HepG2 (cell line): ENCODE results near the gene UBE2Q2. TPM values are rescaled to one million over a fixed set of nuclear protein-coding genes. Genes with fewer than 3 reads are reported as not detected.

Source experiments
- ATAC-seq: fragments of 200-7000 bp; cut with Tn5 transposase; 3 replicates; pipeline ENCODE4 v1.9.1; 2020; ENCODE audit warnings: mild to moderate bottlenecking, moderate library complexity
- BruUV-seq: library from RNA; stranded (reverse); fragments of 400-500 nt; replicated peaks from 2 replicates; lab custom pipeline; 2021; lab: Mats Ljungman, UMichigan
- CTCF ChIA-PET: fragments of 300-600 bp; formaldehyde crosslinking; extraction: SDS; loops from one replicate; lab custom pipeline; 2021; ENCODE audit warnings: low total read pairs, inconsistent platforms, low intra/inter-chr PET ratio; lab: Yijun Ruan, JAX
- POLR2A ChIA-PET: fragments of 350-600 bp; sonication (Branson Sonifier 250); formaldehyde crosslinking; loops from one replicate; lab custom pipeline; 2020; ENCODE audit warnings: antibody characterized with exemption, inconsistent platforms; lab: Yijun Ruan, JAX
- DNase-seq: peaks from one replicate; pipeline ENCODE4 v3.0.0-alpha.2; 2015; ENCODE audit warnings: low spot score
- FAIRE-seq: peaks from 3 replicates; lab custom pipeline; 2011; peaks lifted over from hg19 to GRCh38; lab: Jason Lieb, UNC
- H2AFZ ChIP-seq: one replicate; pipeline ENCODE4 v1.6.1; 2011; ENCODE audit warnings: low read length, inconsistent platforms
- H3K27ac ChIP-seq: fragments of 300-600 bp; 3 replicates; pipeline ENCODE4 v1.8.0; 2011; ENCODE audit warnings: mixed run types, mild to moderate bottlenecking, mixed read lengths, low read length, inconsistent platforms; ENCODE audit not compliant: insufficient read depth; ENCODE audit errors: extremely low read length
- H3K27me3 ChIP-seq, 2 experiments: fragments of 200-600 bp in 1 of 2; 2 replicates in 1 of 2; 3 replicates in 1 of 2; pipeline versions ENCODE4 v1.6.0 to v1.8.0; 2011; ENCODE audit warnings: low read length in 2 of 2, mild to moderate bottlenecking in 2 of 2, moderate library complexity in 2 of 2, inconsistent platforms in 1 of 2; ENCODE audit not compliant: insufficient read depth in 2 of 2, control insufficient read depth in 1 of 2
- H3K36me3 ChIP-seq, 2 experiments: fragments of 200-600 bp in 1 of 2; replicated peaks in 1 of 2; 2 replicates in 1 of 2; 3 replicates in 1 of 2; pipeline versions ENCODE4 v1.5.1 to v1.8.0; 2011; ENCODE audit warnings: low read length in 2 of 2, inconsistent platforms in 1 of 2; ENCODE audit not compliant: insufficient read depth in 2 of 2, control insufficient read depth in 1 of 2
- H3K4me1 ChIP-seq: 2 replicates; pipeline ENCODE4 v1.5.1; 2012; ENCODE audit warnings: low read length, inconsistent platforms; ENCODE audit not compliant: insufficient read depth
- H3K4me2 ChIP-seq: 2 replicates; pipeline ENCODE4 v1.6.0; 2011; ENCODE audit warnings: low read depth, low read length, inconsistent platforms
- H3K4me3 ChIP-seq, 3 experiments: fragments of 200-600 bp in 1 of 3; sonication (generic), shearing (Covaris generic) in 1 of 3; replicated peaks in 1 of 3; 2 replicates each; pipeline ENCODE4 v1.5.1; 2011 to 2016; ENCODE audit warnings: low read length in 3 of 3, inconsistent platforms in 2 of 3, low read depth in 2 of 3, mild to moderate bottlenecking in 2 of 3, control low read depth in 1 of 3, mixed read lengths in 1 of 3; ENCODE audit not compliant: insufficient read depth in 1 of 3
- H3K79me2 ChIP-seq: one replicate; pipeline ENCODE4 v1.6.1; 2011; ENCODE audit warnings: low read length, inconsistent platforms; ENCODE audit not compliant: insufficient read depth
- H3K9ac ChIP-seq: 2 replicates; pipeline ENCODE4 v1.6.0; 2011; ENCODE audit warnings: mild to moderate bottlenecking, low read depth, low read length, inconsistent platforms; ENCODE audit not compliant: insufficient read depth
- H3K9me3 ChIP-seq: 2 replicates; pipeline ENCODE4 v1.5.1; 2012; ENCODE audit warnings: mild to moderate bottlenecking, low read length
- H4K20me1 ChIP-seq: 2 replicates; pipeline ENCODE4 v1.6.0; 2011; ENCODE audit warnings: inconsistent platforms, mild to moderate bottlenecking, low read length, moderate library complexity; ENCODE audit not compliant: insufficient read depth
- MED1 ChIP-seq: sonication (generic); formaldehyde crosslinking; IDR thresholded peaks from 2 replicates; pipeline ENCODE4 v1.4.0; 2020; ENCODE audit warnings: missing genetic modification reagents
- RXRB ChIP-seq: IDR thresholded peaks from 2 replicates; pipeline ENCODE4 v1.6.1; 2016; ENCODE audit warnings: borderline replicate concordance, missing genetic modification reagents, missing compliant biosample characterization
- ZFP90 ChIP-seq: sonication (generic); formaldehyde crosslinking; IDR thresholded peaks from 2 replicates; pipeline ENCODE4 v1.8.0; 2022; ENCODE audit warnings: missing genetic modification reagents, mild to moderate bottlenecking, inconsistent platforms, borderline replicate concordance
- ZFY ChIP-seq: sonication (generic); formaldehyde crosslinking; IDR thresholded peaks from 2 replicates; pipeline ENCODE4 v1.4.0; 2020; ENCODE audit warnings: missing genetic modification reagents
- ZMYM3 ChIP-seq: sonication (generic); formaldehyde crosslinking; IDR thresholded peaks from 2 replicates; pipeline ENCODE4 v1.5.1; 2020; ENCODE audit warnings: mild to moderate bottlenecking, missing genetic modification reagents
- WGBS: methylation state at CpG from one replicate; pipeline ENCODE4 v1.1.6; 2017; ENCODE audit warnings: low lambda C conversion rate; 5-methylcytosine and 5-hydroxymethylcytosine counted together
- in situ Hi-C: cut with HindIII; loops from 2 replicates; pipeline ENCODE4 v1.10.0; 2017; ENCODE audit warnings: low pct_unique_long_range_greater_than_20kb; ENCODE audit not compliant: extremely low pct_ligation_motif_present
- intact Hi-C: fragments of 100-400 bp; cut with micrococcal nuclease; formaldehyde crosslinking; loops from one replicate; pipeline ENCODE4 v1.10.0; 2022; ENCODE audit not compliant: unreplicated experiment
- polyA plus RNA-seq, 8 experiments: library from polyadenylated mRNA; depleted of rRNA in 3 of 8; stranded (reverse) in 7 of 8; unstranded in 1 of 8; fragments of >200 nt; fragmentation: Illumina TruSeq in 4 of 8; extraction: Trizol in 4 of 8; gene quantifications; 2 replicates each; pipeline versions ENCODE4 v1.2.1 to v1.2.3, GENCODE V29; 2011 to 2016; ENCODE audit warnings: low read depth in 4 of 8, missing spikeins in 1 of 8, mixed read lengths in 1 of 8; ENCODE audit not compliant: insufficient read depth in 1 of 8
- total RNA-seq, 5 experiments: library from RNA; depleted of rRNA; stranded (reverse); fragments of >200 nt; fragmentation: Illumina TruSeq; extraction: Trizol; gene quantifications; 2 replicates each; pipeline ENCODE4 v1.2.3, GENCODE V29; 2016; ENCODE audit warnings: low read depth in 1 of 5
- TF ChIP-seq, protein P1 (sequence below): sonication (generic); formaldehyde crosslinking; IDR thresholded peaks from 2 replicates; pipeline ENCODE4 v1.5.1; 2020; ENCODE audit warnings: missing genetic modification reagents, mild to moderate bottlenecking, borderline replicate concordance
- TF ChIP-seq, protein P2 (sequence below): IDR thresholded peaks from 2 replicates; pipeline ENCODE4 v1.6.1; 2016; ENCODE audit warnings: low read depth
- TF ChIP-seq, protein P3 (sequence below): sonication (generic); formaldehyde crosslinking; IDR thresholded peaks from 2 replicates; pipeline ENCODE4 v1.4.0; 2020; ENCODE audit warnings: missing genetic modification reagents

Gene UBE2Q2
- total and polyA plus RNA-seq, 2 of the 13 experiments (the other 11 are each of a cell fraction or from before 2014, with no cell fraction given): 10.6 to 20.4 TPM

DNA sequence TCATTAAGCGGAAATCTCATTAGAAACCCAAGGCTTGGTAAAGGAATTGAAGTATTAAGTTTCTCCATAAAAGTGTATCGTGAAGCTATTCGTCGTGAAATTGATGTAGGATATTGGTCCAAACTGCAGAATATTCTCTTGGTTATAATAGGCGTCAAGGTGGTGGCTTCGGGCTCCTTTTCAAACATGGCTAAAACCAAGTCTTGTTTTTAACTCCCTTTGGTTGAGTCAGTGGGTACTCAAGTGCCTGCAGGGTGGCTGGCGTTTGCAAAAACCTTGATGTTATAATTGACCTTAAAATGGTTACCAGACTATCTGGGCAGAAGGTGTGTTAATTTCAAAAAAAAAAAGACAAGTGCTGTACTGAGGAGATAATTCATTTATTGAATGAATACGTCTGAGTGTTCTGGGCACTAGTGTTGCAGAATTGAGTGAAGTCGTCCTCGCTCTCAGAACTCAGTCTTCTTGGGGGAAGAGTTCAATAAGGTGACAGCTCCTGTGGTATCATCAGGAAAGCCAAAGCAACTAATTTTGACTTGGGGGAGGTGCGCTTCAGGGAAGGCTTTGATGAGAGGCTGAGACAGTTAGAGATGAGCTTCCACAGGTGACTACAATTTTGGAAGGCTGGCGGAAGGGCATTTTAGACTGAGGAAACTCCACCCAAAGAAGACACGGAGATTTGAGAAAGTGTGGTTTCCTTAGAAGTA lies 1.5 kb downstream of the UBE2Q2 start:
- intact Hi-C loops: loop anchor here (10.0 kb wide), 1 partner anchor 60 kb away; the partner anchor contains the start of gene FBXO22
- H3K27ac ChIP-seq: no peak overlapping the region
- WGBS: 64% methylated on average over 13 of the region's 13 CpGs

More for the DNA sequence above, 1.5 kb downstream of the UBE2Q2 start:
- TF ChIP-seq MED1 (CRISPR knock-in tag) (peak; percentile 3; the same call in 1 of the 2 replicates), RXRB (CRISPR knock-in tag) (peak; percentile 4; the same call in 1 of the 2 replicates), ZFY (CRISPR knock-in tag) (no peak), ZFP90 (CRISPR knock-in tag) (no peak), ZMYM3 (no peak)
- TF ChIP-seq, protein P1, sequence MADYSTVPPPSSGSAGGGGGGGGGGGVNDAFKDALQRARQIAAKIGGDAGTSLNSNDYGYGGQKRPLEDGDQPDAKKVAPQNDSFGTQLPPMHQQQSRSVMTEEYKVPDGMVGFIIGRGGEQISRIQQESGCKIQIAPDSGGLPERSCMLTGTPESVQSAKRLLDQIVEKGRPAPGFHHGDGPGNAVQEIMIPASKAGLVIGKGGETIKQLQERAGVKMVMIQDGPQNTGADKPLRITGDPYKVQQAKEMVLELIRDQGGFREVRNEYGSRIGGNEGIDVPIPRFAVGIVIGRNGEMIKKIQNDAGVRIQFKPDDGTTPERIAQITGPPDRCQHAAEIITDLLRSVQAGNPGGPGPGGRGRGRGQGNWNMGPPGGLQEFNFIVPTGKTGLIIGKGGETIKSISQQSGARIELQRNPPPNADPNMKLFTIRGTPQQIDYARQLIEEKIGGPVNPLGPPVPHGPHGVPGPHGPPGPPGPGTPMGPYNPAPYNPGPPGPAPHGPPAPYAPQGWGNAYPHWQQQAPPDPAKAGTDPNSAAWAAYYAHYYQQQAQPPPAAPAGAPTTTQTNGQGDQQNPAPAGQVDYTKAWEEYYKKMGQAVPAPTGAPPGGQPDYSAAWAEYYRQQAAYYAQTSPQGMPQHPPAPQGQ (CRISPR knock-in tag): no peak
- TF ChIP-seq, protein P2, sequence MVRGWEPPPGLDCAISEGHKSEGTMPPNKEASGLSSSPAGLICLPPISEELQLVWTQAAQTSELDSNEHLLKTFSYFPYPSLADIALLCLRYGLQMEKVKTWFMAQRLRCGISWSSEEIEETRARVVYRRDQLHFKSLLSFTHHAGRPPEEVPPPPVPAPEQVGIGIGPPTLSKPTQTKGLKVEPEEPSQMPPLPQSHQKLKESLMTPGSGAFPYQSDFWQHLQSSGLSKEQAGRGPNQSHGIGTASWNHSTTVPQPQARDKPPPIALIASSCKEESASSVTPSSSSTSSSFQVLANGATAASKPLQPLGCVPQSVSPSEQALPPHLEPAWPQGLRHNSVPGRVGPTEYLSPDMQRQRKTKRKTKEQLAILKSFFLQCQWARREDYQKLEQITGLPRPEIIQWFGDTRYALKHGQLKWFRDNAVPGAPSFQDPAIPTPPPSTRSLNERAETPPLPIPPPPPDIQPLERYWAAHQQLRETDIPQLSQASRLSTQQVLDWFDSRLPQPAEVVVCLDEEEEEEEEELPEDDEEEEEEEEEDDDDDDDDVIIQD (CRISPR knock-in tag): no peak
- TF ChIP-seq, protein P3, sequence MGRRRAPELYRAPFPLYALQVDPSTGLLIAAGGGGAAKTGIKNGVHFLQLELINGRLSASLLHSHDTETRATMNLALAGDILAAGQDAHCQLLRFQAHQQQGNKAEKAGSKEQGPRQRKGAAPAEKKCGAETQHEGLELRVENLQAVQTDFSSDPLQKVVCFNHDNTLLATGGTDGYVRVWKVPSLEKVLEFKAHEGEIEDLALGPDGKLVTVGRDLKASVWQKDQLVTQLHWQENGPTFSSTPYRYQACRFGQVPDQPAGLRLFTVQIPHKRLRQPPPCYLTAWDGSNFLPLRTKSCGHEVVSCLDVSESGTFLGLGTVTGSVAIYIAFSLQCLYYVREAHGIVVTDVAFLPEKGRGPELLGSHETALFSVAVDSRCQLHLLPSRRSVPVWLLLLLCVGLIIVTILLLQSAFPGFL (CRISPR knock-in tag): no peak
- ATAC-seq: no peak
- Histone ChIP-seq H3K27me3 (peaks cover 0 to 14% of the 10 kb centered on the region in 2 experiments; a peak in 2 of 5 replicates), H4K20me1 (no peaks in the 10 kb centered on the region; the same call in 1 of the 2 replicates), H3K4me2 (peak overlapping the region; percentile 95), H3K36me3 (no peaks in the 10 kb centered on the region; a peak in 1 of 5 replicates), H2AFZ (no peak overlapping the region), H3K79me2 (peaks cover 53% of the 10 kb centered on the region), H3K4me3 (peak overlapping the region; percentile 69 to 85 (median 83)), H3K4me1 (peaks cover 45% of the 10 kb centered on the region), H3K9me3 (no peaks in the 10 kb centered on the region), H3K9ac (peak overlapping the region; percentile 79)
- ChIA-PET CTCF (no interaction called here), POLR2A (interaction anchor here (1.9 to 2.7 kb wide), 2 partner anchors 10 to 59 kb away, joined by 7 to 8 read pairs; partner anchors contain the start of gene FBXO22)
- DNase-seq: no peak
- no peak for FAIRE-seq
- BruUV-seq: TSS peak; percentile 63
- in situ Hi-C loops: no loop called here
